GM21576 (cell line): ENCODE measurements around the gene RIMBP2.

Source experiments
- ATAC-seq: cut with Tn5 transposase; IDR thresholded peaks from one replicate; pipeline ENCODE4 v1.9.1; 2021; ENCODE audit warnings: mild to moderate bottlenecking, moderate library complexity; ENCODE audit not compliant: unreplicated experiment

RIMBP2 gene

GRCh38 chr12:130685250-130685787 is 30.8 kb downstream of the RIMBP2 start:
- ATAC-seq = no peak

GRCh38 chr12:130683811-130684210 is 32.3 kb downstream of the RIMBP2 start:
- no peak for ATAC-seq

- ATAC-seq = no peak
These were observed 33.0 kb downstream of the RIMBP2 start for GRCh38 chr12:130683080-130683479.

GRCh38 chr12:130680451-130680990 is 35.6 kb downstream of the RIMBP2 start:
- ATAC-seq = no peak

GRCh38 chr12:130677957-130678558 is 38.0 kb downstream of the RIMBP2 start:
- ATAC-seq = no peak

- ATAC-seq = no peak
These were observed 40.3 kb downstream of the RIMBP2 start for GRCh38 chr12:130675791-130676190.

- ATAC-seq = no peak
These were observed 41.0 kb downstream of the RIMBP2 start for GRCh38 chr12:130675121-130675520.

GRCh38 chr12:130674676-130675075 is 41.4 kb downstream of the RIMBP2 start:
- ATAC-seq = no peak

- ATAC-seq = no peak
These were observed 42.9 kb downstream of the RIMBP2 start for GRCh38 chr12:130673036-130673705.

- ATAC-seq = no peak
These were observed 43.8 kb downstream of the RIMBP2 start for GRCh38 chr12:130672089-130672820.

GRCh38 chr12:130671556-130671955 is 44.5 kb downstream of the RIMBP2 start:
- no peak for ATAC-seq

GRCh38 chr12:130669797-130670196 is 46.3 kb downstream of the RIMBP2 start:
- ATAC-seq = no peak

GRCh38 chr12:130669205-130669557 is 46.9 kb downstream of the RIMBP2 start:
- no peak for ATAC-seq

GRCh38 chr12:130668286-130669204 is 47.6 kb downstream of the RIMBP2 start:
- ATAC-seq = no peak

- no peak for ATAC-seq
These were observed 48.6 kb downstream of the RIMBP2 start for GRCh38 chr12:130667421-130667960.

- no peak for ATAC-seq
These were observed 49.5 kb downstream of the RIMBP2 start for GRCh38 chr12:130666645-130667044.

- ATAC-seq = no peak
These were observed 50.3 kb downstream of the RIMBP2 start for GRCh38 chr12:130665753-130666152.

GRCh38 chr12:130664772-130665171 is 51.3 kb downstream of the RIMBP2 start:
- no peak for ATAC-seq

- ATAC-seq = no peak
These were observed 51.8 kb downstream of the RIMBP2 start for GRCh38 chr12:130664252-130664651.

GRCh38 chr12:130663514-130663913 is 52.6 kb downstream of the RIMBP2 start:
- ATAC-seq = no peak
